ENCODE results near the gene NOSTRIN. TPM values are rescaled to one million over a fixed set of nuclear protein-coding genes. Genes with fewer than 3 reads are reported as not detected.

Gene NOSTRIN
- total and polyA plus RNA-seq, 7 donors = 5.1 to 49.0 (median 13.3) TPM

DNA sequence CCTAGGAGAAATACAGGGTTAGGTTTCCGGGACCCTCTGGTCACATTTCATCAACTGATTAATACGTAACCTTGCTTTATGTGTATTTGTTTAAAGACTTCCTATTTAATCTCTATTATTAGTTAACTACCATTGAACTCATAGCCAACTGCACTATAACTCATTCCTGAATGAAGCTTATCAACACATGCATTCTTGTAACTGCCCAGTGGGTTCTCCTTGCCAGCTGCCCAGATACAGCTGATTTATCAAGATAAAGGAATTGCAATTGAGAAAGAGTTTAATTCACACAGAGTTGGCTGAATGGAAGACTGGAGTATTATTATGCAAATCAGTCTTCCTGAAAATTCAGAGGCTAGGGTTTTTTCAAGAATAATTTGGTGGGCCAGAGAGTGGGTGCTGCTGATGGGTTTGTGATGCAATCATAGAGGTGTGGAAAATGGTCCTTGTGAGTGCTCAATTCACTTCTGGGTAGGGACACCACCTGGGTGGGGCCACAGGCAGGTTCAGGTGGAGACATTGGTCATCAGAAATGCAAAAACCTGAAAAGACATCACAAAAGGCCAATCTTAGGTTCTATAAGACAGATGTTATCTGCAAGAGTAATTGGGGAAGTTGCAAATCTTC, 21.1 kb upstream of the NOSTRIN start:
- H3K4me1 ChIP-seq = no peaks in the 10 kb centered on the region
- DNase-seq = no peak
- no peak overlapping the region for H3K4me3 ChIP-seq
- no peaks in the 10 kb centered on the region for H3K36me3 ChIP-seq
- intact Hi-C loops (cut with DNase I) = no loop called here
- WGBS, 2 donors = 93 to 98% methylated on average over 2 of the region's 2 CpGs
- TF ChIP-seq EP300 (IDR thresholded peaks at IDR 0.05) (no peak), CTCF (IDR thresholded peaks at IDR 0.05) (no peak), POLR2AphosphoS5 (IDR thresholded peaks at IDR 0.05) (no peak), POLR2A (IDR thresholded peaks at IDR 0.05) (no peak)
- H3K9me3 ChIP-seq = no peaks in the 10 kb centered on the region
- no peaks in the 10 kb centered on the region for H3K27me3 ChIP-seq
- H3K27ac ChIP-seq = no peak overlapping the region

GRCh38 chr2:168782271-168782670, 20.2 kb upstream of the NOSTRIN start:
- 93 to 96% methylated on average over 4 of the region's 4 CpGs for WGBS, 2 donors
- TF ChIP-seq POLR2AphosphoS5 (IDR thresholded peaks at IDR 0.05) (no peak), EP300 (IDR thresholded peaks at IDR 0.05) (no peak), POLR2A (IDR thresholded peaks at IDR 0.05) (no peak), CTCF (IDR thresholded peaks at IDR 0.05) (no peak)

DNA sequence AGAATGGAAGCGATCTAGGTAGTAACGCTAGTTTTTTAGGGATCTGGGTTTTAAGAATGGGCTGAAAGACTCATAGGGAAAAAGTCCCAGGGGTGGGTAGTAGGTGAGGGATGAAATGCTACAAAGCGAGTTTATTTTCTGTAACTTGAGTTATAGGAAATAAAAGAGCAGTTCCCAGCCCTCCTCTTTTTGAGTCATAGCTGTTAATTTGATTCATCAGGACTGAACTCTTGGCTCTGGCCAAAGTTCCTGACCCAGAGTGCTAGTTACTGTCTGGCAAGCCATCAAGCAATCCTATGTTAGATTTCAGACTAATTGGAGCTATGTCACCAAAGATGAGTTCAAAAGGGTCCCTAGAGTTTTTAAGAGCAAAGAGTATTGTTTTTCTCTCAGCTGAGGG, 17.4 kb upstream of the NOSTRIN start:
- Histone ChIP-seq H3K4me1 (no peaks in the 10 kb centered on the region), H3K36me3 (no peaks in the 10 kb centered on the region), H3K27me3 (no peaks in the 10 kb centered on the region), H3K4me3 (no peak overlapping the region), H3K9me3 (no peaks in the 10 kb centered on the region), H3K27ac (no peak overlapping the region)
- TF ChIP-seq POLR2AphosphoS5 (IDR thresholded peaks at IDR 0.05) = no peak
- no peak for TF ChIP-seq POLR2A (IDR thresholded peaks at IDR 0.05)
- TF ChIP-seq CTCF (IDR thresholded peaks at IDR 0.05) = no peak
- no peak for TF ChIP-seq EP300 (IDR thresholded peaks at IDR 0.05)
- WGBS, 2 donors = 85 to 94% methylated on average over 3 of the region's 3 CpGs
- DNase-seq = no peak
- intact Hi-C loops (cut with DNase I) = no loop called here

More at GRCh38 chr2:168782271-168782670, 20.2 kb upstream of the NOSTRIN start:
- H3K36me3 ChIP-seq = no peaks in the 10 kb centered on the region
- H3K27ac ChIP-seq = no peak overlapping the region
- DNase-seq = no peak
- no peak overlapping the region for H3K4me3 ChIP-seq
- no peaks in the 10 kb centered on the region for H3K27me3 ChIP-seq
- no peaks in the 10 kb centered on the region for H3K4me1 ChIP-seq
- intact Hi-C loops (cut with DNase I) = no loop called here
- H3K9me3 ChIP-seq = no peaks in the 10 kb centered on the region

DNA sequence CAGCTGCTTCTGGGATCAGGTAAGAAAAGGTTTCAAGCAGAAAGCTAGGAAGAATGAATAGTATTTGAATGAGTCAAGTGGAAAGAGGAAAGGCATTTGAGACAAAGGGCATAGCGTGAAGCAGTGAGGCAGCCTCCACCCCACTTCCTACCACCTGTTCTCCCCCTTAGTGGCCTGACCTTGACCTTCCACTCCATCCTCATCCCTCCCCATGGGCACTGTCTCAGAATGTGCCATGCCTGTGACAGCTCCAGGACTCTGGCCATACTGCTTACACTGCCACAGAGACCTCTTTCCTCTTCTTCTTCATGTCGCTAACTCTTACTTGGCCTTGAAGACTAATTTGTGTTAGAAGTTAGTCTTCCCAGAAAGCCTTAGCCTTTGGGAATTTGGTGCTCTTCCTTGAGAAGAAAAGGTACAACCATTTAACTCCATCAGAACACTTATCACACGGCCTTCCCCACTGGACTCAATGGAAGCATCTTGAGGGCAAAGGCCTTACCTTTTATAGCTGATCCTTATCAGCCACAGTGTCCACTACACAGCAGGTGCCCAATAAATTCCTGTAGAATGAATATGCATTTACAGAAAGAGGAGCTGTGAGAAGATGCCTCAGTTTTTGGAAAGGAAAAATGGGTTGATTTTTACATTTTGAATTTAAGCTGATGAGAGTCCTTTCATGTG, 15.2 kb upstream of the NOSTRIN start:
- Histone ChIP-seq H3K36me3 (no peaks in the 10 kb centered on the region), H3K27me3 (no peaks in the 10 kb centered on the region), H3K27ac (no peak overlapping the region), H3K4me1 (no peaks in the 10 kb centered on the region), H3K9me3 (no peaks in the 10 kb centered on the region), H3K4me3 (no peak overlapping the region)
- DNase-seq = no peak
- intact Hi-C loops (cut with DNase I) = no loop called here
- TF ChIP-seq EP300 (IDR thresholded peaks at IDR 0.05) (no peak), CTCF (IDR thresholded peaks at IDR 0.05) (no peak), POLR2A (IDR thresholded peaks at IDR 0.05) (no peak), POLR2AphosphoS5 (IDR thresholded peaks at IDR 0.05) (no peak)
- 79 to 88% methylated on average over 3 of the region's 3 CpGs for WGBS, 2 donors

All from sigmoid colon (tissue), 7 donors.